A673 (cell line): ENCODE data around the gene BTBD18.

Source experiments
- CTCF ChIP-seq: fragments of 300-800, 200-600 bp; sonication (generic); conservative IDR thresholded peaks from 2 replicates; pipeline ENCODE4 v1.5.1; 2017; ENCODE audit warnings: low read depth, mild to moderate bottlenecking, antibody characterized with exemption, low read length, moderate library complexity, mixed read lengths
- EZH2 ChIP-seq: fragments of 200-600 bp; sonication (generic); IDR thresholded peaks from 2 replicates; pipeline ENCODE4 v1.6.1; 2017; ENCODE audit warnings: borderline replicate concordance, low read depth, mild to moderate bottlenecking, mixed read lengths, antibody characterized with exemption, low read length; ENCODE audit not compliant: poor library complexity, severe bottlenecking

DNA sequence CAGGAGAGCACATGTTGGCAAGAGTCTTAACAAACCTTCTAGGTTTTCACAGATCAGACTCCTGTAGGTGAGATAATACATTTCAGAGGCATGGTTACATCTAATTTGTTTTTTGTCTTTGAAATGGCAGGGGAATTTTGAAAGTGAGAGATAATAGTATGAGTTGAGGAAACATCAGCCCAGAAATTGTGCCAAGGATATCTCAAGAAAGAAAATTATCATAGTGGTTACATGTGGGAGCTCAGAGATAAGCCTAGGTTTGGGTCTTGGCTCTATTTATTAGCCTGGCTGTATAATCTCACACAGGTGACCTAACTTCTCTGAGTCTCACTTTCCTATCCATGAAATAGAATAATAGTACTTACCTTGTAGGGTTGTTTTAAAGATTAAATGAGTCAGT is 443 bp downstream of the BTBD18 start:
- TF ChIP-seq CTCF (no peak), EZH2 (no peak)
